HEK293T (cell line): ENCODE results near the gene DPH2.

ENCODE experiments used
- PKNOX1 ChIP-seq: fragments of 450-650 bp; IDR thresholded peaks from 2 replicates; pipeline ENCODE4 v1.6.1; 2016
- SUZ12 ChIP-seq: fragments of 450-650 bp; IDR thresholded peaks from 2 replicates; pipeline ENCODE4 v1.6.1; 2016; ENCODE audit warnings: mild to moderate bottlenecking
- TARDBP ChIP-seq: fragments of 450-650 bp; IDR thresholded peaks from 2 replicates; pipeline ENCODE4 v1.6.1; 2016

DNA sequence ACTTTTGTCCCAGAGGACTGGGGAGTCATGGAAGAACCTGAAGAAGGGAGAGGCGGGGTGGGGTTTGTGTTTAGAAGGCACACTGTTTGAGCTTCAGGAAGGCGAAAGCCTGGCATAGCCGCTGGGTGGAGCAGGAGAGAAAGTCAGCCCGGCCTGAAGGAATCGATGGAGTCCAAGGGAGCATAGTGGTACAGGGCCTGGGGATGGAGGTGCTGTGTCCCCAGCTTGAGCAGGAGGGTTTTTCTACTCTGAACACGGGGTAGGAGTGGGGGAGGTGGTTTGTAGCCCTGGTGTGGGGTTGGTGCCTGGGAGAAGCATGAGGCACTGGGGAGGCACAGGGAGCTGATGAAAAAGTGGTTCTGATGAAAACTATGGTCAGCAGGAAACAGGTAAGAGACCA lies 16.9 kb downstream of the DPH2 start:
- TF ChIP-seq PKNOX1 (no peak), SUZ12 (no peak), TARDBP (no peak)
